Lower leg skin (tissue), 4 donors: ENCODE measurements around the gene ASB1. TPM values are rescaled to one million over a fixed set of nuclear protein-coding genes. Genes with fewer than 3 reads are reported as not detected.

Experiments
- DNase-seq, 2 donors: peaks; one replicate each; pipeline ENCODE4 v3.0.0-alpha.2; 2019; ENCODE audit warnings: low spot score in 2 of 2
- H3K4me3 ChIP-seq: fragments of 200-600 bp; sonication (generic); 2 replicates; pipeline ENCODE4 v1.5.1; 2017; ENCODE audit warnings: mild to moderate bottlenecking, low read depth; ENCODE audit not compliant: poor library complexity, severe bottlenecking
- POLR2A ChIP-seq, 2 donors: fragments of 450-650 bp; IDR thresholded peaks; one replicate each; pipeline ENCODE4 v1.6.1; 2016 to 2017; ENCODE audit warnings: antibody characterized with exemption in 2 of 2, mild to moderate bottlenecking in 1 of 2, moderate library complexity in 1 of 2
- whole genome bisulfite sequencing, 2 donors: methylation state at CpG; one replicate each; pipeline ENCODE4 v1.1.5; 2018; 5-methylcytosine and 5-hydroxymethylcytosine counted together
- intact Hi-C: fragments of 100-400 bp; cut with DNase I; formaldehyde crosslinking; loops from one replicate; pipeline ENCODE4 v1.15.0; 2023; ENCODE audit warnings: low total_unique reads
- total RNA-seq, 4 donors: library from RNA; depleted of rRNA; stranded (reverse); fragments of >200 nt; gene quantifications; one replicate each; pipeline ENCODE4 v1.1.0, GENCODE V29; 2016
- TF ChIP-seq, protein P1 (sequence below), 3 donors: fragments of 450-650 bp; IDR thresholded peaks; one replicate each; pipeline ENCODE4 v1.5.1; 2016; ENCODE audit warnings: antibody characterized with exemption in 3 of 3, mild to moderate bottlenecking in 3 of 3, moderate library complexity in 2 of 3

ASB1 gene
- total RNA-seq, 4 donors from 2014 or later = 16.6 to 32.9 (median 21.0) TPM

GRCh38 chr2:238487134-238487533 lies 60.4 kb downstream of the ASB1 start:
- intact Hi-C loops = no loop called here
- TF ChIP-seq, protein P1, sequence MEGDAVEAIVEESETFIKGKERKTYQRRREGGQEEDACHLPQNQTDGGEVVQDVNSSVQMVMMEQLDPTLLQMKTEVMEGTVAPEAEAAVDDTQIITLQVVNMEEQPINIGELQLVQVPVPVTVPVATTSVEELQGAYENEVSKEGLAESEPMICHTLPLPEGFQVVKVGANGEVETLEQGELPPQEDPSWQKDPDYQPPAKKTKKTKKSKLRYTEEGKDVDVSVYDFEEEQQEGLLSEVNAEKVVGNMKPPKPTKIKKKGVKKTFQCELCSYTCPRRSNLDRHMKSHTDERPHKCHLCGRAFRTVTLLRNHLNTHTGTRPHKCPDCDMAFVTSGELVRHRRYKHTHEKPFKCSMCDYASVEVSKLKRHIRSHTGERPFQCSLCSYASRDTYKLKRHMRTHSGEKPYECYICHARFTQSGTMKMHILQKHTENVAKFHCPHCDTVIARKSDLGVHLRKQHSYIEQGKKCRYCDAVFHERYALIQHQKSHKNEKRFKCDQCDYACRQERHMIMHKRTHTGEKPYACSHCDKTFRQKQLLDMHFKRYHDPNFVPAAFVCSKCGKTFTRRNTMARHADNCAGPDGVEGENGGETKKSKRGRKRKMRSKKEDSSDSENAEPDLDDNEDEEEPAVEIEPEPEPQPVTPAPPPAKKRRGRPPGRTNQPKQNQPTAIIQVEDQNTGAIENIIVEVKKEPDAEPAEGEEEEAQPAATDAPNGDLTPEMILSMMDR (IDR thresholded peaks at IDR 0.05) = no peak
- no peak for TF ChIP-seq POLR2A (IDR thresholded peaks at IDR 0.05)
- WGBS, 2 donors = 92% methylated on average over 14 of the region's 14 CpGs

DNA sequence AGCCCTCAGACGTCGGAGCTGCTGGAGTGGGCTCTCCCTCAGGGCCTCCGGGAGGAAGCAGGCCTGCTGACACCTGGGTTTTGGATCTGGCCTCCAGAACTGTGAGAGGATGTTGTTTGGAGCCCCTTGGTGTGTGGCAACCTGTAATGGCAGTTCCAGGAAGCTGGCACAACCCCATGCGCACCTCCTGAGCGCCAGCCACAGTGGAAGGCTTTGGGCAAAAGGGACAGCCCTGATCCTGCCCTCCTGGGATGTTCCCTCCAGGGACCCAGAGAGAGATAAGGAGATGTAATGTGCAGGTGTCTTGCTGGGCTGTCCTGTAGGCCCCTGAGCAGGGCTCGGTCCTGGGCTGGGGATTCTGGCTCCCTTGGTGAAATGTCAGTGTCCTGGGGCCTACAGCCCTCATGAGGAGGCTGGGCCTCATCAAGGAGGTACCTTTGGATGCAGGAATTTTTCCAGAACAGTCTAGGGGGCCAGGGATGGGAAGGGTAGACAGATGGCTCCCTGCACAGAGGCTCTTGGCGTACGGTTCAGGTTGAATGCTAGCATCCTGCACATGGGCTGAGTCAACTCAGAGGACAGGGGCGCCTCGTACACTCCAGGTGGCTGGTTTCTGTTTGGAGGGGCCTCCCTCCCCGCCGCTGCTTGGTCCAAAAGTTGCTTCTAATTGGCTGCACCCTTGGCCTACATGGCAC lies 61.1 kb downstream of the ASB1 start:
- TF ChIP-seq POLR2A (IDR thresholded peaks at IDR 0.05) = no peak
- TF ChIP-seq, protein P1 (IDR thresholded peaks at IDR 0.05) = no peak
- no peak overlapping the region for H3K4me3 ChIP-seq
- DNase-seq = no peak
- intact Hi-C loops = no loop called here
- WGBS, 2 donors = 84 to 96% methylated on average over 11 to 12 of the region's 12 CpGs

More at GRCh38 chr2:238487134-238487533, 60.4 kb downstream of the ASB1 start:
- H3K4me3 ChIP-seq = no peak overlapping the region
- peak in 1 of 2 donors; percentile 74 for DNase-seq

DNA sequence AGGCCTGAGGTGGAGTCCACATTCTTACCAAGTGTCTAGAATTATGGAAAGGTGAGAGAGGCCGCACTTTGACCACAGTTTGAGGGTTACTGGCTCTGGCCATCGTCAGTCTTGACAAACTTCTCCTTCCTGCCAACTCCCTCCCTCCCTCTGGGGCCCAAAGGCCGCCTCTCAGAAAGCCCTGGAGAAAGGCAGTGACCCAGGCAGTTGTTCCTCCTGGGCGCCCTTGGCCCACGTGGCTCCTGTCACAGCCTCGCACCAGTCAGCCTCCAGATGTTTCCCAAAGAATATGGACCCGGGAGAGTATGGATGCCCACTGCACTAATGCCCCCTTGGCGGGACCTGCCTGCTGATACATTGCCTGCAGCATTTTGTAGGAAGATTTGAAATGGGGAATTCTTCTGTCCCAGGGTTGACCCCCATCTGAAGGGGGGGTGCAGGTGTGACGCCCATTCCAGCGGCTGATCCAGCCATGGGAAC lies 61.7 kb downstream of the ASB1 start:
- TF ChIP-seq POLR2A (IDR thresholded peaks at IDR 0.05) = no peak
- TF ChIP-seq, protein P1 (IDR thresholded peaks at IDR 0.05) = no peak
- H3K4me3 ChIP-seq = no peak overlapping the region
- WGBS, 2 donors = 90 to 95% methylated on average over 10 of the region's 10 CpGs
- peak in 1 of 2 donors; percentile 82 for DNase-seq
- intact Hi-C loops = no loop called here

DNA sequence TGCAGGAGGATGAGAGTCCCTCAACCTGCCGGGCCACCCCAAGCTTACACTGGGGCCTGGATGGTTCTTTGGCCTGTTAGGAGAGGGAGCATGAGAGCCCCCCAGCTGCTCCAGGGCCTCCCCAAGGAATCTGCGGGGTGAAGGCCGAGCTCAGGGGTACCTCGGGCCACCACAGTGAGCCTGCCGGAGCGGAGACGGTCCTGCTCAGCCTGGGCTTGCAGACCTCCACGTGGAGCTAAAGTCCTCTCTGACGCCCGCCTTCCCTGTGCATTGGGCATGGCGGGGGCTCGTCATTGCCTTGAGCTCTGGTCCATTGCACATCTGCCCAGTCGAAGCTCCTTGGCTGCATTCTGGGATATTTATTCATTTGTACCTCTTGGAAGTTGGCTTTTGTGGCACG lies 62.7 kb downstream of the ASB1 start:
- 92 to 96% methylated on average over 13 to 14 of the region's 14 CpGs for WGBS, 2 donors
- no peak for TF ChIP-seq POLR2A (IDR thresholded peaks at IDR 0.05)
- TF ChIP-seq, protein P1 (IDR thresholded peaks at IDR 0.05) = no peak
- H3K4me3 ChIP-seq = no peak overlapping the region
- intact Hi-C loops = no loop called here
- DNase-seq = no peak

DNA sequence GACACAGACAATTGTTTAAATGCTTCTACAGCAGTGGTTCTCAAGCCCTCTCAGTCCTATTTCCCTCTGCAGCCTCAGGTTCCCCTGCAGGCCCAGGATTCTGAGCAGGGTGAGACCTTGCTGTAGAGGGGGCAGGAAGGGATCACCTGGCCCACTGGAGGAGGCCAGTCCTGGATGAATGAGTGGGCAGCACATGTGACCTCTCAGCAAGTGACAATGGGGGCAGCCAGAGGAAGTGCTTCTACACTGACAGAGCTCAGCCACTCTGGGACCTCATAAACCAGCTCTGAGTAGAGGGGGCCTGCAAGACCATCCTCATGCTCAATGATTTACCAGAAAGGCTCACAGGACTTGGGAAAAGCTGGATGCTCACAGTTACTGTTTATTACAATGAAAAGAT lies 63.2 kb downstream of the ASB1 start:
- TF ChIP-seq POLR2A (IDR thresholded peaks at IDR 0.05) = no peak
- TF ChIP-seq, protein P1 (IDR thresholded peaks at IDR 0.05) = no peak
- intact Hi-C loops = no loop called here
- no peak overlapping the region for H3K4me3 ChIP-seq
- DNase-seq = peak in 1 of 2 donors; percentile 53
